ENCODE results near the gene GLO1.

Gene GLO1

GRCh38 chr6:38696345-38696744 lies 6.6 kb downstream of the GLO1 start:
- no peak for TF ChIP-seq CTCF (IDR thresholded peaks at IDR 0.05; ENCODE audit: low read depth, low read length, missing control alignments)
- H3K4me3 ChIP-seq (replicated peaks; ENCODE audit: low read depth, low read length) = no peak overlapping the region
- DNase-seq (ENCODE audit: extremely low read depth, low read depth) = no peak

- no peak for DNase-seq (ENCODE audit: extremely low read depth, low read depth)
- no peak overlapping the region for H3K4me3 ChIP-seq (replicated peaks; ENCODE audit: low read depth, low read length)
- no peak for TF ChIP-seq CTCF (IDR thresholded peaks at IDR 0.05; ENCODE audit: low read depth, low read length, missing control alignments)
These were observed 7.0 kb downstream of the GLO1 start for GRCh38 chr6:38695933-38696332.

GRCh38 chr6:38695227-38695900 lies 7.6 kb downstream of the GLO1 start:
- no peak overlapping the region for H3K4me3 ChIP-seq (replicated peaks; ENCODE audit: low read depth, low read length)
- DNase-seq (ENCODE audit: extremely low read depth, low read depth) = no peak
- TF ChIP-seq CTCF (IDR thresholded peaks at IDR 0.05; ENCODE audit: low read depth, low read length, missing control alignments) = no peak

GRCh38 chr6:38688579-38689087 lies 14.3 kb downstream of the GLO1 start:
- H3K4me3 ChIP-seq (replicated peaks; ENCODE audit: low read depth, low read length) = no peak overlapping the region
- DNase-seq (ENCODE audit: extremely low read depth, low read depth) = no peak
- no peak for TF ChIP-seq CTCF (IDR thresholded peaks at IDR 0.05; ENCODE audit: low read depth, low read length, missing control alignments)

GRCh38 chr6:38687549-38687948 lies 15.4 kb downstream of the GLO1 start:
- H3K4me3 ChIP-seq (replicated peaks; ENCODE audit: low read depth, low read length) = no peak overlapping the region
- DNase-seq (ENCODE audit: extremely low read depth, low read depth) = no peak
- no peak for TF ChIP-seq CTCF (IDR thresholded peaks at IDR 0.05; ENCODE audit: low read depth, low read length, missing control alignments)

- TF ChIP-seq CTCF (IDR thresholded peaks at IDR 0.05; ENCODE audit: low read depth, low read length, missing control alignments) = no peak
- no peak for DNase-seq (ENCODE audit: extremely low read depth, low read depth)
- H3K4me3 ChIP-seq (replicated peaks; ENCODE audit: low read depth, low read length) = no peak overlapping the region
These were observed 15.9 kb downstream of the GLO1 start for GRCh38 chr6:38687043-38687353.
